ENCODE measurements around the gene LRRC74B.
"Not testable (repeated sequence)": the region's sequence is repeated elsewhere in the genome, so short reads cannot be mapped to it uniquely, and the experiment has no call there.

Gene LRRC74B

GRCh38 chr22:21001601-21002325 lies 44.0 kb upstream of the LRRC74B start, which contains the start of gene THAP7:
TSS of gene THAP7 (minus strand) at chr22:21002118. CDS start at chr22:21001911, 207 bp downstream.
- Histone ChIP-seq H3K36me3 (ENCODE audit: insufficient read depth, low read length) (peaks cover 30% of the 10 kb centered on the region), H3K4me1 (ENCODE audit: control insufficient read depth, insufficient read depth, low read length) (peaks cover 25% of the 10 kb centered on the region), H3K4me3 (ENCODE audit: low read length) (peak within 1 kb of the TSS; percentile 79), H3K9me3 (replicated peaks; ENCODE audit: low read length) (no peaks in the 10 kb centered on the region), H3K27me3 (ENCODE audit: control insufficient read depth, insufficient read depth, low read length) (no peaks in the 10 kb centered on the region), H3K4me2 (ENCODE audit: low read length) (peak within 1 kb of the TSS; percentile 94), H3K9ac (ENCODE audit: low read depth, low read length) (peak within 1 kb of the TSS; percentile 90)

GRCh38 chr22:21003782-21004181 lies 42.0 kb upstream of the LRRC74B start:
- Histone ChIP-seq H3K9ac (ENCODE audit: low read depth, low read length) (peak overlapping the region; percentile 90), H3K4me2 (ENCODE audit: low read length) (peak overlapping the region; percentile 94), H3K4me1 (ENCODE audit: control insufficient read depth, insufficient read depth, low read length) (peaks cover 25% of the 10 kb centered on the region), H3K36me3 (ENCODE audit: insufficient read depth, low read length) (peaks cover 12% of the 10 kb centered on the region), H3K4me3 (ENCODE audit: low read length) (no peak overlapping the region), H3K9me3 (replicated peaks; ENCODE audit: low read length) (no peaks in the 10 kb centered on the region), H3K27me3 (ENCODE audit: control insufficient read depth, insufficient read depth, low read length) (no peaks in the 10 kb centered on the region)

GRCh38 chr22:21009208-21009607 lies 36.5 kb upstream of the LRRC74B start:
- not testable (repeated sequence) for H3K27me3 ChIP-seq (ENCODE audit: control insufficient read depth, insufficient read depth, low read length); H3K36me3 ChIP-seq (ENCODE audit: insufficient read depth, low read length); H3K4me2 ChIP-seq (ENCODE audit: low read length); H3K9me3 ChIP-seq (replicated peaks; ENCODE audit: low read length); H3K9ac ChIP-seq (ENCODE audit: low read depth, low read length); H3K4me3 ChIP-seq (ENCODE audit: low read length)
- H3K4me1 ChIP-seq (ENCODE audit: control insufficient read depth, insufficient read depth, low read length), result peaks cover 10% of the 10 kb centered on the region

- no peaks in the 10 kb centered on the region for H3K27me3 ChIP-seq (ENCODE audit: control insufficient read depth, insufficient read depth, low read length)
- no peak overlapping the region for H3K4me3 ChIP-seq (ENCODE audit: low read length)
- no peaks in the 10 kb centered on the region for H3K36me3 ChIP-seq (ENCODE audit: insufficient read depth, low read length)
- no peaks in the 10 kb centered on the region for H3K9me3 ChIP-seq (replicated peaks; ENCODE audit: low read length)
- no peak overlapping the region for H3K4me2 ChIP-seq (ENCODE audit: low read length)
- H3K4me1 ChIP-seq (ENCODE audit: control insufficient read depth, insufficient read depth, low read length), result peaks cover 16% of the 10 kb centered on the region
- H3K9ac ChIP-seq (ENCODE audit: low read depth, low read length), result no peak overlapping the region
Measured at GRCh38 chr22:21009638-21010425, 35.9 kb upstream of the LRRC74B start.

- Histone ChIP-seq H3K27me3 (ENCODE audit: control insufficient read depth, insufficient read depth, low read length) (no peaks in the 10 kb centered on the region), H3K9ac (ENCODE audit: low read depth, low read length) (no peak overlapping the region), H3K4me3 (ENCODE audit: low read length) (no peak overlapping the region), H3K4me2 (ENCODE audit: low read length) (no peak overlapping the region), H3K9me3 (replicated peaks; ENCODE audit: low read length) (no peaks in the 10 kb centered on the region), H3K36me3 (ENCODE audit: insufficient read depth, low read length) (no peaks in the 10 kb centered on the region), H3K4me1 (ENCODE audit: control insufficient read depth, insufficient read depth, low read length) (peaks cover 23% of the 10 kb centered on the region)
Measured at GRCh38 chr22:21010426-21011113, 35.2 kb upstream of the LRRC74B start.

GRCh38 chr22:21012446-21013407 lies 33.0 kb upstream of the LRRC74B start:
- H3K4me1 ChIP-seq (ENCODE audit: control insufficient read depth, insufficient read depth, low read length), result peaks cover 33% of the 10 kb centered on the region
- H3K9ac ChIP-seq (ENCODE audit: low read depth, low read length), result no peak overlapping the region
- H3K36me3 ChIP-seq (ENCODE audit: insufficient read depth, low read length), result no peaks in the 10 kb centered on the region
- peak overlapping the region; percentile 92 for H3K4me2 ChIP-seq (ENCODE audit: low read length)
- no peak overlapping the region for H3K4me3 ChIP-seq (ENCODE audit: low read length)
- H3K27me3 ChIP-seq (ENCODE audit: control insufficient read depth, insufficient read depth, low read length), result no peaks in the 10 kb centered on the region
- H3K9me3 ChIP-seq (replicated peaks; ENCODE audit: low read length), result no peaks in the 10 kb centered on the region

- no peaks in the 10 kb centered on the region for H3K36me3 ChIP-seq (ENCODE audit: insufficient read depth, low read length)
- peak overlapping the region; percentile 77 for H3K4me3 ChIP-seq (ENCODE audit: low read length)
- no peaks in the 10 kb centered on the region for H3K27me3 ChIP-seq (ENCODE audit: control insufficient read depth, insufficient read depth, low read length)
- no peaks in the 10 kb centered on the region for H3K9me3 ChIP-seq (replicated peaks; ENCODE audit: low read length)
- H3K9ac ChIP-seq (ENCODE audit: low read depth, low read length), result peak overlapping the region; percentile 84
- H3K4me2 ChIP-seq (ENCODE audit: low read length), result peak overlapping the region; percentile 92
- H3K4me1 ChIP-seq (ENCODE audit: control insufficient read depth, insufficient read depth, low read length), result peaks cover 33% of the 10 kb centered on the region
Measured at GRCh38 chr22:21013657-21014201, 32.0 kb upstream of the LRRC74B start.

GRCh38 chr22:21014202-21014725 lies 31.5 kb upstream of the LRRC74B start:
- Histone ChIP-seq H3K9ac (ENCODE audit: low read depth, low read length) (peak overlapping the region; percentile 84), H3K4me2 (ENCODE audit: low read length) (peak overlapping the region; percentile 92), H3K4me1 (ENCODE audit: control insufficient read depth, insufficient read depth, low read length) (peaks cover 33% of the 10 kb centered on the region), H3K9me3 (replicated peaks; ENCODE audit: low read length) (no peaks in the 10 kb centered on the region), H3K36me3 (ENCODE audit: insufficient read depth, low read length) (no peaks in the 10 kb centered on the region), H3K4me3 (ENCODE audit: low read length) (peak overlapping the region; percentile 77), H3K27me3 (ENCODE audit: control insufficient read depth, insufficient read depth, low read length) (no peaks in the 10 kb centered on the region)

GRCh38 chr22:21014726-21015465 lies 30.9 kb upstream of the LRRC74B start, which contains the start of gene P2RX6:
TSS of gene P2RX6 (plus strand) at chr22:21015165. CDS start at chr22:21015175, 10 bp downstream.
- Histone ChIP-seq H3K4me3 (ENCODE audit: low read length) (peak within 1 kb of the TSS; percentile 77), H3K4me1 (ENCODE audit: control insufficient read depth, insufficient read depth, low read length) (peaks cover 33% of the 10 kb centered on the region), H3K9me3 (replicated peaks; ENCODE audit: low read length) (no peaks in the 10 kb centered on the region), H3K9ac (ENCODE audit: low read depth, low read length) (peak within 1 kb of the TSS; percentile 84), H3K36me3 (ENCODE audit: insufficient read depth, low read length) (no peaks in the 10 kb centered on the region), H3K27me3 (ENCODE audit: control insufficient read depth, insufficient read depth, low read length) (no peaks in the 10 kb centered on the region), H3K4me2 (ENCODE audit: low read length) (peak within 1 kb of the TSS; percentile 92)

Data from skeletal muscle satellite cell (primary cell).